ENCODE measurements around the gene RAB28.
"Not testable (repeated sequence)": the region's sequence is repeated elsewhere in the genome, so short reads cannot be mapped to it uniquely, and the experiment has no call there.

RAB28 gene

DNA sequence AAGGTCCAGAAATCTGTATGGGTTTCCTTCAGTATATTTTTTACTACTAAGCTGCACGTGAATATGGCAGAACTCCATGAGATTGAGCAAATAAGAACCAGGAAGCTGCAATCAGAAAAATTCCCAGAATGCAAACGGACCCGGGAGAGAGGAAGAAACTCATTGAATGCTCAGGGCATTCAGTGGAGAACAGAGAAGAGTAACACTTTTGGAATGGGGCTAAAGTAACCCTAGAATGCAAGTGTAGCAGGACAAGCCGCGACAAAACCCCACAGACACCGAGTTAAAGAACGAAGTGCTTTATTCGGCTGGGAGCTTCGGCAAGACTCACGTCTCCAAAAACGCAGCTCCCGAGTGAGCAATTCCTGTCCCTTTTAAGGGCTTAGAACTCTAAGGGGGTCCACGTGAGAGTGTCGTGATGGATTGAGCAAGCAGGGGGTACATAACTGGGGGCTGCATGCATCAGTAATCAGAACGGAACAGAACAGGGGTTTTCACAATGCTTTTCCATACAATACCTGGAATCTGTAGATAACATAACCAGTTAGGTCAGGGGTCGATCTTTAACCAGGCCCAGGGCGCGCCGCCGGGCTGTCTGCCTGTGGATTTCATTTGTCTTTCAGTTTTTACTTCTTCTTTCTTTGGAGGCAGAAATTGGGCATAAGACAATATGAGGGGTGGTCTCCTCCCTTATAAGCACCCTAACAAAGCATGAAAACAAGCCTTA is 56.4 kb downstream of the RAB28 start:
- Histone ChIP-seq H3K27ac (ENCODE audit: low read depth, low read length) (no peak overlapping the region), H3K9ac (ENCODE audit: low read length) (no peak overlapping the region), H3K4me1 (ENCODE audit: control insufficient read depth, insufficient read depth, low read length) (no peaks in the 10 kb centered on the region), H3K27me3 (ENCODE audit: control insufficient read depth, insufficient read depth, low read length) (no peaks in the 10 kb centered on the region), H3K36me3 (ENCODE audit: control insufficient read depth, insufficient read depth, low read length) (no peaks in the 10 kb centered on the region), H3K4me3 (ENCODE audit: low read length) (no peak overlapping the region)

DNA sequence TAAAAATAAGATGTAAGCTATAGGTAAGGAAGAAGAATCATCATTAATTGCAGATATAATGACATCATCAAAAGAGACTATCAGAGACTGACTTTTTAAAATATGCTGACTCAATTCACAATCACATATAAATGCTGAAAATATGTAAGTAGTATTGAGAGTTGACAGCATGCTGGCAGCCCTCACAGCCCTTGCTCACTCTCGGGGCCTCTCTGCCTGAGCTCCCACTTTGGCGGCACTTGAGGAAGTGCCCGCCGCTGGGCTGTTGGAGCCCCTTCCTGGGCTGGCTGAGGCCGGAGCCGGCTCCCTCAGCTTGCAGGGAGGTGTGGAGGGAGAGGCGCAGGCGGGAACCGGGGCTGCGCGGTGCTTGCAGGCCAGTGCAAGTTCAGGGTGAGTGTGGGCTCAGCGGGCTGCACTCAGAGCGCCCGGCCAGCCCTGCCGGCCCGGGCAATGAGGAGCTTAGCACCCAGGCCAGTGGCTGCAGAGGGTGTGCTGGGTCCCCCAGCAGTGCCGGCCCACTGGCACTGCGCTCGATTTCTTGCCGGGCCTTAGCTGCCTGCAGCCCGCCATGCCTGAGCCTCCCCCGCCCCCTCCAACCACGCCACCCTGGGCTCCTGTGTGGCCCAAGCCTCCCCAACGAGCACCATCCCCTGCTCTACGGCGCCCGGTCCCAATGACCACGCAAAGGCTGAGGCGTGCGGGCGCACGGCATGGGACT is 68.9 kb downstream of the RAB28 start:
- no peaks in the 10 kb centered on the region for H3K36me3 ChIP-seq (ENCODE audit: control insufficient read depth, insufficient read depth, low read length)
- no peaks in the 10 kb centered on the region for H3K27me3 ChIP-seq (ENCODE audit: control insufficient read depth, insufficient read depth, low read length)
- H3K9ac ChIP-seq (ENCODE audit: low read length): no peak overlapping the region
- no peaks in the 10 kb centered on the region for H3K4me1 ChIP-seq (ENCODE audit: control insufficient read depth, insufficient read depth, low read length)
- H3K27ac ChIP-seq (ENCODE audit: low read depth, low read length): no peak overlapping the region
- H3K4me3 ChIP-seq (ENCODE audit: low read length): no peak overlapping the region

DNA sequence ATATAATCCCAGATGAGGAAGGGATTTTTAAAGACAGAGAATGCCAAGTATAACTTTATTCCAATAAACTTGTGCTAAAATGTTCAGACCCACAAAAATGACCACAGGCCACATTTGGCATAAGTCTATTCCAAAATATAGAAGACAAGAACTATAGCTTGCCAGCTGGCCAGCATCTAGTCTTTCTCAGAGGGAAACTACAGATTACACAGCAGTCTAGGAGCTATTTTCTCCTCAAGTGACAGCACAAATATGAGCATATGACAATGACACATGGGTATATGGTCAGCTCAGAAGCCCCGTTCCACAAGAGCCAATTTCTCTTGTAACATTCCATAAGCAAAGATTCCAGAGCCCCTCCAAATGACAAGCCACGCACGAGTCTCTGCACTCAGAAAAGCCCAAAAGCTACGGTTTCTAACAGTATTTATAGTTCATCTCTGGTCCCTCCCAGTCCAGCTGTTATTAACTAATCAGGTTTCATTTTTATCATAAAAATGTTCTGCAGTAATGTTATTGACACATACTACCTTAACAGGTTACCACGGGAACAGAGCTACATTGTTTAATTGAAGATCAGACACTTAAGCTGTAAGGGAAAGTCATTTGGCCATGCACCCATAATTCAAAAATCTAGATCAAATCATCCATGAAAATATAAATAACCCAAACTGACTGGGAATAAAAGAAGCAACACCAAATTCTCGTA is 70.3 kb downstream of the RAB28 start:
- no peaks in the 10 kb centered on the region for H3K36me3 ChIP-seq (ENCODE audit: control insufficient read depth, insufficient read depth, low read length)
- H3K27ac ChIP-seq (ENCODE audit: low read depth, low read length): no peak overlapping the region
- H3K4me1 ChIP-seq (ENCODE audit: control insufficient read depth, insufficient read depth, low read length): no peaks in the 10 kb centered on the region
- no peak overlapping the region for H3K4me3 ChIP-seq (ENCODE audit: low read length)
- H3K27me3 ChIP-seq (ENCODE audit: control insufficient read depth, insufficient read depth, low read length): no peaks in the 10 kb centered on the region
- no peak overlapping the region for H3K9ac ChIP-seq (ENCODE audit: low read length)

DNA sequence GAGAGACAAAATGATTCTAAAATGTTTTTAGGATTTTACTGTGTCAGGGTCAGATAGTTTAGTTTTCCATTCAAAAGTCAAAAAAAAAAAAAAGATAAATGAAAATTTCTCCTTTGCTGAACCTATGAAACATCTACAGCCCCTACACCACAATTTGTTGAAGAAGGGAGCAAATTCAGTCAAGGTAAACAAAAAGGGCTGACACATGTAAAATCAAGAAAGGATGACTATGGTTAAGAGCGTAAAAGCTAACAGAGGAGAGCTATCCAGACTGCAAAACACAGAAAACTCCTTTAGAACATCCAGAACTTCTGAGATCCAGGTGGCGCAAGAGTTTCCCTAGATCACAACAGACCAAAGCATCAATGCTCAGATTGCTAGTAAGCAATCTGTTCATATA is 72.2 kb downstream of the RAB28 start:
- Histone ChIP-seq H3K4me1 (ENCODE audit: control insufficient read depth, insufficient read depth, low read length) (no peaks in the 10 kb centered on the region), H3K9ac (ENCODE audit: low read length) (no peak overlapping the region), H3K27ac (ENCODE audit: low read depth, low read length) (no peak overlapping the region), H3K4me3 (ENCODE audit: low read length) (no peak overlapping the region), H3K27me3 (ENCODE audit: control insufficient read depth, insufficient read depth, low read length) (no peaks in the 10 kb centered on the region), H3K36me3 (ENCODE audit: control insufficient read depth, insufficient read depth, low read length) (no peaks in the 10 kb centered on the region)

DNA sequence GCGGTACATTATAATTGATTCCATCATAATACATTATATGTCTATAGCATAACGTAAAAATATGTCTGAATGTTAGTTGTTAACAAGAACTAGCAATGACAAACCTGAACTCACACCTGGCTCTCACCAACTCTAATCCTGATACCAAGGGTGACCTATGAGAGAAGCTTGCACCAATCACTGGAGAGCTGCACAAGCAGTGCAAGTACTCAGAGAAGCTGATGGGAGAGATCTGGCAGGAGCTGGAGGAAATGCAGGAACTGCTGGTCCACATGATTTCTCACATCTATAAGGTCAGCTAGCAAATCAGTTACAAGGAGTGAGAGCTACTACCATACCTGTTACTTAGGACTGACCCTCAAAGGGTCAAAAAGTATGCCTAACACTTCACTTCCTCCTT is 74.8 kb downstream of the RAB28 start:
- no peak overlapping the region for H3K4me3 ChIP-seq (ENCODE audit: low read length)
- H3K36me3 ChIP-seq (ENCODE audit: control insufficient read depth, insufficient read depth, low read length): no peaks in the 10 kb centered on the region
- no peak overlapping the region for H3K9ac ChIP-seq (ENCODE audit: low read length)
- no peaks in the 10 kb centered on the region for H3K4me1 ChIP-seq (ENCODE audit: control insufficient read depth, insufficient read depth, low read length)
- no peak overlapping the region for H3K27ac ChIP-seq (ENCODE audit: low read depth, low read length)
- H3K27me3 ChIP-seq (ENCODE audit: control insufficient read depth, insufficient read depth, low read length): no peaks in the 10 kb centered on the region

DNA sequence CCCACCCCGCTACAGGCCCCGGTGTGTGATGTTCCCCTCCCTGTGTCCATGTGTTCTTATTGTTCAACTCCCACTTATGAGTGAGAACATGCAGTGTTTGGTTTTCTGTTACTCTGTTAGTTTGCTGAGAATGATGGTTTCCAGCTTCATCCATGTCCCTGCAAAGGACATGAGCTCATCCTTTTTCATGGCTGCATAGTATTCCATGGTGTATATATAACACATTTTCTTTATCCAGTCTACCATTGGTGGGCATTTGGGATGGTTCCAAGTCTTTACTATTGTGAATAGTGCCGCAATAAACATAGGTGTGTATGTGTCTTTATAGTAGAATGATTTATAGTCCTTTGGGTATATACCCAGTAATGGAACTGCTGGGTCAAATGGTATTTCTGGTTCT is 78.0 kb downstream of the RAB28 start:
- not testable (repeated sequence) for H3K27ac ChIP-seq (ENCODE audit: low read depth, low read length); H3K27me3 ChIP-seq (ENCODE audit: control insufficient read depth, insufficient read depth, low read length); H3K4me3 ChIP-seq (ENCODE audit: low read length); H3K36me3 ChIP-seq (ENCODE audit: control insufficient read depth, insufficient read depth, low read length); H3K9ac ChIP-seq (ENCODE audit: low read length); H3K4me1 ChIP-seq (ENCODE audit: control insufficient read depth, insufficient read depth, low read length)

DNA sequence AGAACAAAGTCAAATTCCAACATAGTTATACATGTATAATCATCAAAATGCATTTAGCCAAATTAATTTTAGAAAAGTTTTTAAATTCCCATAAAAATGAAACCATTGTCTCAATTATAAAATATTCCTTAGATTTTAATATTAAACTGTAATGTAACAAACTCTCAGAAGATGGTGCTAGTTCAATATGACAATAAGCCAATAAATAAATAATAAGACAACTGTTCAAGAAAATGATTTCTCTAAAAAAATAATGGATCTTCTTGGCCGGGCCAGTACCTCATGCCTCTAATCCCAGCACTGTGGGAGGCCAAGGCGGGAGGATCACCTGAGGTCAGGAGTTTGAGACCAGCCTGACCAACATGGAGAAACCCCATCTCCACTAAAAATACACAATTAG is 80.3 kb downstream of the RAB28 start:
- Histone ChIP-seq H3K27ac (ENCODE audit: low read depth, low read length) (no peak overlapping the region), H3K36me3 (ENCODE audit: control insufficient read depth, insufficient read depth, low read length) (no peaks in the 10 kb centered on the region), H3K4me1 (ENCODE audit: control insufficient read depth, insufficient read depth, low read length) (no peaks in the 10 kb centered on the region), H3K27me3 (ENCODE audit: control insufficient read depth, insufficient read depth, low read length) (no peaks in the 10 kb centered on the region), H3K9ac (ENCODE audit: low read length) (no peak overlapping the region), H3K4me3 (ENCODE audit: low read length) (no peak overlapping the region)

DNA sequence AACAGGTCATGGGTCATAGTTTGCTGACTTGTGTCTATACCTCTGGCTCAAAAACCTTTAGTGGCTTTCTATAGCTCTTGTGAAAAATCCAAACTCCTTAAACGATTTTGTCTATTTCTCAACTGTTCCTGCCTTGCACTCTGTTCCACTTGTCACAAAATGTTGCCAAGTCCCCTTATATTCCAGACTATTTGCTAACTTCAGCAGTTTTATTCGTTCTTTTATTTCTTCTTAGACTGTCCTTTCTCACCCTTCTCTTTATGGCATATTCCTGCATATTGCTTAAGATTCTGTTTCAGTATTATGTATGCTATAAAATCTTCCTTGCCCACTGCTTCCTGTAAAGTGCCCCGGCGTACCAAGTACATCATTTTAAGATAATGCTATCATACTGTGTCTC is 80.8 kb downstream of the RAB28 start:
- no peak overlapping the region for H3K9ac ChIP-seq (ENCODE audit: low read length)
- H3K27ac ChIP-seq (ENCODE audit: low read depth, low read length): no peak overlapping the region
- H3K27me3 ChIP-seq (ENCODE audit: control insufficient read depth, insufficient read depth, low read length): no peaks in the 10 kb centered on the region

DNA sequence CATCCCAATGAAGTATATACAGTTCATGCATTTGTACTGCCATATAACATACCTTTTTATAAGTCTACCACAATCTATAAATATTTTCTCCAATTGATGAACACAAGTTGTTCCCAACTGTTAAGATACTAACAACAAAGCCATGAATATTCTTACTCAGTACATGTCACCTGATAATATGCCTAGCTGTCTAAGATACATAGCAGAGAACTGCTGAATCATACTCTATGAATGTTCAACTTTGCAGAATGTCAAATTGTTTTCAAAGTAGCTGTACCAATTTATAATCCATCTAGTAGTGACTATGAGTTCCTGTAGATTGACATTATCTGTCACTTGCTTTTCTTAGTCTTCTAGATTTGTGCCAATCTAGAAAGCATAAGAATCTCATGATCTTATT is 84.9 kb downstream of the RAB28 start:
- no peaks in the 10 kb centered on the region for H3K4me1 ChIP-seq (ENCODE audit: control insufficient read depth, insufficient read depth, low read length)
- H3K27ac ChIP-seq (ENCODE audit: low read depth, low read length): no peak overlapping the region
- no peaks in the 10 kb centered on the region for H3K27me3 ChIP-seq (ENCODE audit: control insufficient read depth, insufficient read depth, low read length)
- H3K36me3 ChIP-seq (ENCODE audit: control insufficient read depth, insufficient read depth, low read length): no peaks in the 10 kb centered on the region
- H3K4me3 ChIP-seq (ENCODE audit: low read length): no peak overlapping the region
- no peak overlapping the region for H3K9ac ChIP-seq (ENCODE audit: low read length)

More for the DNA sequence above, 80.8 kb downstream of the RAB28 start:
- Histone ChIP-seq H3K4me1 (ENCODE audit: control insufficient read depth, insufficient read depth, low read length) (no peaks in the 10 kb centered on the region), H3K4me3 (ENCODE audit: low read length) (no peak overlapping the region), H3K36me3 (ENCODE audit: control insufficient read depth, insufficient read depth, low read length) (no peaks in the 10 kb centered on the region)

DNA sequence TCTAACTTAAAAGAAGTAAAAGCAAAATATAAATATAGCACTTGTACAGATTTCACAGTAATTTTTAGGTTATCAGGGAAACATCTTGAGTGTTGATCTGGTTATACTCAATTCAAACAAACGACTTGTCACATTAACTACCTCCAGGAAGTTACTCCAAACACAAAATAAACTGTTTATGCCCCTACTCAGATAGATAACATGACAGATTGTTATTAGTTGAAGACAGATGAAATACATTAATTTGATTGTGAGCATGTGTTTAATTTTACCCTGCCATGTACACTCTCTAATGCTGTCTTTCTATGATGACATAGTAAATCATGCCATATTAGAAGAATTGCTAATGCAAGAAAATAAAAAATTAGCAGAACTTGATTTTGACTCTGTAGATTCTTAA is 88.0 kb downstream of the RAB28 start:
- Histone ChIP-seq H3K4me1 (ENCODE audit: control insufficient read depth, insufficient read depth, low read length) (no peaks in the 10 kb centered on the region), H3K4me3 (ENCODE audit: low read length) (no peak overlapping the region), H3K27me3 (ENCODE audit: control insufficient read depth, insufficient read depth, low read length) (no peaks in the 10 kb centered on the region), H3K9ac (ENCODE audit: low read length) (no peak overlapping the region), H3K27ac (ENCODE audit: low read depth, low read length) (no peak overlapping the region), H3K36me3 (ENCODE audit: control insufficient read depth, insufficient read depth, low read length) (no peaks in the 10 kb centered on the region)

DNA sequence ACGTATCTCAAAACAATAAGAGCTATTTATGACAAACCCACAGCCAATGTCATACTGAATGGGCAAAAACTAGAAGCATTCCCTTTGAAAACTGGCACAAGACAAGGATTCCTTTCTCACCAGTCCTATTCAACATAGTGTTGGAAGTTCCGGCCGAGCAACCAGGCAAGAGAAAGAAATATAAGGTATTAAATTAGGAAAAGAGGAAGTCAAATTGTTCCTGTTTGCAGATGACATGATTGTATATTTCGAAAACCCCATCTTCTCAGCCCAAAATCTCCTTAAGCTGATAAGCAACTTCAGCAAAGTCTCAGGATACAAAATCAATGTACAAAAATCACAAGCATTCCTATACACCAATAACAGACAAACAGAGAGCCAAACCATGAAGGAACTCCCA is 94.2 kb downstream of the RAB28 start:
- not testable (repeated sequence) for H3K27me3 ChIP-seq (ENCODE audit: control insufficient read depth, insufficient read depth, low read length); H3K36me3 ChIP-seq (ENCODE audit: control insufficient read depth, insufficient read depth, low read length); H3K9ac ChIP-seq (ENCODE audit: low read length); H3K27ac ChIP-seq (ENCODE audit: low read depth, low read length); H3K4me1 ChIP-seq (ENCODE audit: control insufficient read depth, insufficient read depth, low read length); H3K4me3 ChIP-seq (ENCODE audit: low read length)

DNA sequence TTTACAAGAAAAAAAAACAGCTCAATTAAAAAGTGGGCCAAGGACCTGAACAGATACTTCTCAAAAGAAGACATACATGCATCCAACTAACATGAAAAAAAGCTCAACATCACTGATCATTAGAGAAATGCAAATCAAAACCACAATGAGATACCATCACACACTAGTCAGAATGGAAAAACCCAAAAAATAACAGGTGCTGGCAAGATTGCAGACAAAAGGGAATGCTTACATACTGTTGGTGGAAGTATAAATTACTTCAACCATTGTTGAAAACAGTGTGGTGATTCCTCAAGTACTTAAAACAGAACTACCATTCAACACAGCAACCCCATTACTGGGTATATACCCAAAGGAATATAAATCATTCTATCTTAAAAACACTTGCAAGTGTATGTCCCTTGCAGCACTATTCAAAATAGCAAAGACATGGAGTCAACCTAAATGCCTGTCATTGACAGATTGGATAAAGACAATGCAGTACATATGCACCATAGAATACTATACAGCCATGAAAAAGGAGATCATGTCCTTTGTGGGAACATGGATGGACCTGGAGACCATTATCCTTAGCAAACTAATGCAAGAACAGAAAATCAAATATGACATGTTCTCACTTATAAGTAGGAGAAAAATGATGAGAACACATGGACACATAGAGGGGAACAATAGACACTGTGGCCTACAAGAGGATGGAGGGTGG is 97.6 kb downstream of the RAB28 start:
- Histone ChIP-seq H3K27ac (ENCODE audit: low read depth, low read length) (no peak overlapping the region), H3K4me1 (ENCODE audit: control insufficient read depth, insufficient read depth, low read length) (no peaks in the 10 kb centered on the region), H3K4me3 (ENCODE audit: low read length) (no peak overlapping the region), H3K9ac (ENCODE audit: low read length) (no peak overlapping the region), H3K27me3 (ENCODE audit: control insufficient read depth, insufficient read depth, low read length) (no peaks in the 10 kb centered on the region), H3K36me3 (ENCODE audit: control insufficient read depth, insufficient read depth, low read length) (no peaks in the 10 kb centered on the region)

Data from rectal smooth muscle tissue (tissue), 1 donor.